Measurements from ENCODE around the gene GPR3.

DNA sequence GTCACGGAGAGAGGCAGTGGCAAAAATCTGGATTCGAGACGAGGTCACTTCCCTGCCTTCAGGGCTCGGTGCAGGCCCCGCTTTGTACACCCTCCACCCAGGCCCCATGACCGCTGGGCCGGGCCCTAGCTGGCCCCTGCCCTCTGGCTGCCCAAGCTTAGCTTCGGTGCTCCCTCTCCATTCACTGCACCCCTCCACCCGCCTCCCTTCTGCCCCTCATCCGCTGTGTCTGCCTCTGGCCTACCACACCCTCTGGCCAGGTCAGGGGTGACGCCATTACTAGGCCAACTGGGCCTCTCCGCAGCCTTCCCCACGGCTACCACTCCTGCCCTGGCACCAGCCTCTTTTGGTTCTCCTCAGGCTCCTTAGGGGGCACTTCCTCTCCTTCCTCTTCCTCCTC is 8.8 kb upstream of the GPR3 start:
- TF ChIP-seq, protein P1, sequence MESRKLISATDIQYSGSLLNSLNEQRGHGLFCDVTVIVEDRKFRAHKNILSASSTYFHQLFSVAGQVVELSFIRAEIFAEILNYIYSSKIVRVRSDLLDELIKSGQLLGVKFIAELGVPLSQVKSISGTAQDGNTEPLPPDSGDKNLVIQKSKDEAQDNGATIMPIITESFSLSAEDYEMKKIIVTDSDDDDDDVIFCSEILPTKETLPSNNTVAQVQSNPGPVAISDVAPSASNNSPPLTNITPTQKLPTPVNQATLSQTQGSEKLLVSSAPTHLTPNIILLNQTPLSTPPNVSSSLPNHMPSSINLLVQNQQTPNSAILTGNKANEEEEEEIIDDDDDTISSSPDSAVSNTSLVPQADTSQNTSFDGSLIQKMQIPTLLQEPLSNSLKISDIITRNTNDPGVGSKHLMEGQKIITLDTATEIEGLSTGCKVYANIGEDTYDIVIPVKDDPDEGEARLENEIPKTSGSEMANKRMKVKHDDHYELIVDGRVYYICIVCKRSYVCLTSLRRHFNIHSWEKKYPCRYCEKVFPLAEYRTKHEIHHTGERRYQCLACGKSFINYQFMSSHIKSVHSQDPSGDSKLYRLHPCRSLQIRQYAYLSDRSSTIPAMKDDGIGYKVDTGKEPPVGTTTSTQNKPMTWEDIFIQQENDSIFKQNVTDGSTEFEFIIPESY (IDR thresholded peaks at IDR 0.05) = no peak
- TF ChIP-seq, protein P2, sequence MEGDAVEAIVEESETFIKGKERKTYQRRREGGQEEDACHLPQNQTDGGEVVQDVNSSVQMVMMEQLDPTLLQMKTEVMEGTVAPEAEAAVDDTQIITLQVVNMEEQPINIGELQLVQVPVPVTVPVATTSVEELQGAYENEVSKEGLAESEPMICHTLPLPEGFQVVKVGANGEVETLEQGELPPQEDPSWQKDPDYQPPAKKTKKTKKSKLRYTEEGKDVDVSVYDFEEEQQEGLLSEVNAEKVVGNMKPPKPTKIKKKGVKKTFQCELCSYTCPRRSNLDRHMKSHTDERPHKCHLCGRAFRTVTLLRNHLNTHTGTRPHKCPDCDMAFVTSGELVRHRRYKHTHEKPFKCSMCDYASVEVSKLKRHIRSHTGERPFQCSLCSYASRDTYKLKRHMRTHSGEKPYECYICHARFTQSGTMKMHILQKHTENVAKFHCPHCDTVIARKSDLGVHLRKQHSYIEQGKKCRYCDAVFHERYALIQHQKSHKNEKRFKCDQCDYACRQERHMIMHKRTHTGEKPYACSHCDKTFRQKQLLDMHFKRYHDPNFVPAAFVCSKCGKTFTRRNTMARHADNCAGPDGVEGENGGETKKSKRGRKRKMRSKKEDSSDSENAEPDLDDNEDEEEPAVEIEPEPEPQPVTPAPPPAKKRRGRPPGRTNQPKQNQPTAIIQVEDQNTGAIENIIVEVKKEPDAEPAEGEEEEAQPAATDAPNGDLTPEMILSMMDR (IDR thresholded peaks at IDR 0.05; ENCODE audit: low read depth, low read length, missing input control) = no peak
- no peak for TF ChIP-seq YY1 (IDR thresholded peaks at IDR 0.05)
